Raji (cell line): ENCODE data around the gene PLSCR2.

Source experiments
- POLR2A ChIP-seq: IDR thresholded peaks from 2 replicates; pipeline ENCODE4 v1.6.1; 2011; ENCODE audit warnings: low read depth, low read length, control low read depth; ENCODE audit not compliant: insufficient read depth

PLSCR2 gene

DNA sequence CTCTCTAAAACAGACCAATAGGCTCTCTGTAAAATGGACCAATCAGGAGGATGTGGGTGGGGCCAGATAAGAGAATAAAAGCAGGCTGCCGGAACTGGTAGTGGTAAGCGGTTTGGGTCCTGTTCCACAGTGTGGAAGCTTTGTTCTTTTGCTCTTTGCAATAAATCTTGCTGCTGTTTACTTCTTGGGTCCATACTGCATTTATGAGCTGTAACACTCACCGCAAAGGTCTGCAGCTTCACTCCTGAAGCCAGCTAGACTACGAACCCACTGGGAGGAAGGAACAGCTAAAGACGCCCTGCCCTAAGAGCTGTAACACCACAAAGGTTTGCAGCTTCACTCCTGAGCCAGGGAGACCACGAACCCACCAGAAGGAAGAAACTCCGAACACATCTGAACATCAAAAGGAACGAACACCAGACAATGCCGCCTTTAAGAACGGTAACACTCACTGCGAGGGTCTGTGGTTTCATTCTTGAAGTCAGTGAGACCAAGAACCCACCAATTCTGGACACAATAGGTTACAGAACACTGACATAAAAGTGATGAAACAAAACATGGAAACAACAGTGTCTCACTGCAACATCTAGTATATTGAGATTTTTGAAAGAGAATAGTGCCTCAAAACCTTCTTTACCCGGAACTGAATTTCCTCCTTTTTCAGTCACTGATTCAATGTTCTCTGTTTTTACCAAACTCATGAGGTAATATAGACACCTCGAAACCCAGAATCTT lies 28.8 kb upstream of the PLSCR2 start:
- TF ChIP-seq POLR2A, result no peak

DNA sequence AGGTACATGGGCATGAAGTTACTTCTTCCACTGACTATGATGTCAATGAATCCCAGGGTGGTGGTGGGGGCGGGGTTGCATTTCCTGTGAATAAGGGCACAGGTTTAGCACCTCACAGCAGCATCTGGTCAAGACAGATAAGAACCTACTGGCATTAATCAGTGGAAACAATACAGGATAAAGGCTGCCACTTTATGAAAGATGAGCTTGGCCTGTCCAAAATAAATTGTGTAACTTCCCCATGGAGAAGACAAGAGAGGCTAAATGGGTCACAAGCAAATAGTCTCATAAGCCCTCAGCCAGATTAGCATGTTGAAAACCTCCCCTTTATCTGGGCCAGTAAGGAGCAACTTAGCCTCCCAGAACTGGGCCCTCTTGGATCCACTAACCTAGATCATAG lies 27.4 kb upstream of the PLSCR2 start:
- TF ChIP-seq POLR2A, result no peak

DNA sequence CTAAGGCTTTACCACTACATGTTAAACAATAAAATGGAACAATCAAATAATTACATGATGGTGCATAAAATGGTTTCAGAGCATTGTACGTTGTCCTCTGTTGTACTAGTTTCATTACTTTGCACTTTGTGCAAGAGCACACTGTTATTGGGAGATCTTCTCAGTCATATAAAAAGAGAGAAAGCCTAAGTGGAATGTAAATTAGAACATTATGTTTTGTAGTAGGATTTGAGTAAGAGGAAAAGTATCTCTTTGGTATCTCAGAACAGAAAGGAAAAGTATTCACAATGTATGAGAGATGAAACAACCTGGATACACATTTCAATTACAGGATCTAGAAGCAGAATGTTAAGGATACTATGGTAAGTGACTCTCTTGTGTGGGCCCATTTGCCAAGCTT lies 26.9 kb upstream of the PLSCR2 start:
- TF ChIP-seq POLR2A, result no peak

DNA sequence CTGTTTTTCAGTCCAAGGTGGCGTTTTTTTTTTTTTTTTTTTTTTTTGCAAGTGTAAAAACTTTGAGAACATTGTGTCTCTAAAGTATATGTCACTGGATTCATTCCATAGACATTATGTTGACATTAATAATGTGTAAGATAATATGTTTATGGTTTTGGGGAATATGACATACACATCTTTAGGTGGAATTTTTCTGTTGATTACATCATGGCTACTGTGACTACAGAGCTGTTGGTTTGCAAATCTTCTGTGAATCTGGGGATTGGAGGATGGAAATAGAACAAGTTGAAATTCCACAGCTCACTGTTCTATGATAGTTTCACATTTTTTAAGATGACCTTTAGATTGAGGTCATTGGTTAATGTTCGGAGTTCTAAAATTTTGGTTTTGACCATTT lies 24.4 kb upstream of the PLSCR2 start:
- TF ChIP-seq POLR2A, result no peak

DNA sequence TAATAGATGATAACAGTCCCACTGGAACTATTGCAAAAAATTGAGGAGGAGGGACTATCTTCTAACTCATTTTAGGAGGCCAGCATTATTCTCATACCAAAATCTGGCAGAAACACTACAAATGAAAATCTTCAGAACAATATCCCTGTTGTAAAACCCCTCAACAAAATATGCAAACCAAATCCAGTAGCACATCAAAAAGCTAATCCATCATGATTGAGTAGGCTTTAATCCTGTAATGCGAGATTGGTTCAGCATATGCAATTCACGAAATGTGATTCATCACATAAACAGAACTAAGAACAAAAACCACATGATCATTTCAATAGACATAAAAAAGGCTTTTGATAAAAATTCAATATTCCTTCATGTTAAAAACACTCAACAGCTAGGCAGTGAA lies 23.9 kb upstream of the PLSCR2 start:
- no peak for TF ChIP-seq POLR2A

DNA sequence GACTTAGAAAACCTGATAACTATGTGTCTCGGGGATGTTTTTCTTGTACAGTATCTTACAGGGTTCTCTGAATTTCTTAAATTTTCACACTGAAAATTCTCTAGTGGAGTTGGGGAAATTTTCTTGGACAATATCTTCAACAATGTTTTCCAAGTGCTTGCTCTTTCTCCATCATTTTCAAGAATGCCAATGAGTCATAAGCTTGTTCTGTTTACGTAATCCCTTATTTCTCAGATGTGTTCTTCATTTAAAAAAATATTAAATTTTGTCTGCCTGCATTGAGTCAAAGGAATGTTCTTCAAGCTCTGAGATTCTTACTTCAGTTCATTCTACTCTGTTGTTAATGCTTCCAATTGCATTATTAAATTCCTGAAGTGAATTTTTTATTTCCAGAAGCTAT lies 21.9 kb upstream of the PLSCR2 start:
- TF ChIP-seq POLR2A, result no peak

DNA sequence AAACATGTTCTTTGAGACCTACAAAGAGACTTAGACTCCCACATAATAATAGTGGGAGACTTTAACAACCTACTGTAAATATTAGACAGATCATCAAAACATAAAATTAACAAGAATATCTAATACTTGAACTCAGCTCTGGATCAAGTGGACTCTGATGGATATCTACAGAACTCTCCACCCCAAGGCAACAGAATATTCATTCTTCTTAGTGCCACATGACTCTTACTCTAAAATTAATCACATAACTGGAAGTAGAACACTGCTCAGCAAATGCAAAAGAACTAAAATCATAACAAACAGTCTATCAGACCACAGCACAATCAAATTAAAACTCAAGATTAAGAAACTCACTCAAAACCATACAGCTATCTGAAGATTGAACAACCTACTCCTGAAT lies 15.9 kb upstream of the PLSCR2 start:
- TF ChIP-seq POLR2A, result no peak

DNA sequence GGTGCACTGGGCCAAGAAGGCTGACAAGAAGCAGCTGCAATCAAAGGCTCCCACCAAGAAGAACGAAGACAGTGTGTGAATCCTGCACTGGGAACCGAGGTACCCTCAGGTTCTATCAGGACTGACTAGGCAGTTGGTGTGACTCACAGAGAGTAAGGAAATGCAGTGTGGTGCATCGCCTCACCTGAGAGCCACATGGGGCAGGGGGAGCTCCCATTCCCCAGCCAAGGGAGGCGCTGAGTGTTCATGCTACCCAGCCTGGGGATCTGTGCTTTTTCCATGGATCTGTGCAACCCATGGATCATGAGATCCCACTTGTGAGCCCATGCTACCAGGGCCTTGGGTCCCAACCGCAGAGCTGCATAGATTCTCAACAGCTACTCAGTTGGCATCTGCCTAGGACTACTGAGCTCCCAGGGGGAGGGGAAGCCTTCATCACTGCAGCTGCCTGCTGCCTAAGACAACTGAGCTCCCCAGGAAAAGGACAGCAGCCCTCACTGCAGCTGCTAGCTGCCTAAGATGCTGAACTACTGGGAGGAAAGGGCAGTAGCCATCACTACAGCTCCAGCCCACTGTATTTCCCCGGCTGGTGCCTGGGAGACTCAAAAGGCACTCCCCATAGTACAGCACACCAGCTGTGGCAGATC lies 6.9 kb upstream of the PLSCR2 start:
- no peak for TF ChIP-seq POLR2A

DNA sequence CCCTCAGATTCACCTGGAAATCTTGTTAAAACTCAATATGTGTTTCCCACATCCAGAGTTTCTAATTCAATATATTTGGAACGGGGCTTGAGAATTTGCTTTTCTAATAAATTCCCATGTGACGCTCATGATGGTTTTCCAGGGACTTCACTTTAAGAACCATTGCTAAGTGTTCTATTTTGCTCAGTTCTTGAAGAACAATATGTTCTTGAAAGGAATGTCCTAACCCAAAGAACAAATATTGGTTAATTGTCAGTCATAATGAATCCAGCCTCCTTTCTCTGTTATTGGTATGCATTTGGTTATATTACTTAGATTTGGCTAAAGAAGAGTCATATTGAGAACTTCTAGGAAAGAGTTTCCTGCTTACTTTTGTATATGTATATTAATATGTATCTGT lies 4.4 kb upstream of the PLSCR2 start:
- TF ChIP-seq POLR2A, result no peak

DNA sequence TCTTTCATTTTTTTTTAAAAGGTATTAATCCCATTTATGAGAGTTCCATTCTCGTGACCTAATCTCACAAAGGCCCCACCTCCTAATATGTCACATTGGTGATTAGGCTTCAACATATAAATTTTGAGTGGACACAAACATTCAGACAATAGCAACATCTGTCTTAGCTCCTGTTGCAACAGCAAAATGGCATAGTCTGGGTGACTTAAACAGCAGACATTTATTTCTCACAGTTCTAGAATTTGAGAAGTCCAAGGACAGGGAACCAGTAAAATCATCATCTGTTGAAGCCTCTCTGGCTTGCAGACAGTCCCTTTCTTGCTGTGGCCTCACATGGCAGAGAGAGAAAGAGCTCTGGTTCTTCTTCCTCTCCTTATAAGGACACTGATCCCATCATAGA lies 3.2 kb upstream of the PLSCR2 start:
- no peak for TF ChIP-seq POLR2A

DNA sequence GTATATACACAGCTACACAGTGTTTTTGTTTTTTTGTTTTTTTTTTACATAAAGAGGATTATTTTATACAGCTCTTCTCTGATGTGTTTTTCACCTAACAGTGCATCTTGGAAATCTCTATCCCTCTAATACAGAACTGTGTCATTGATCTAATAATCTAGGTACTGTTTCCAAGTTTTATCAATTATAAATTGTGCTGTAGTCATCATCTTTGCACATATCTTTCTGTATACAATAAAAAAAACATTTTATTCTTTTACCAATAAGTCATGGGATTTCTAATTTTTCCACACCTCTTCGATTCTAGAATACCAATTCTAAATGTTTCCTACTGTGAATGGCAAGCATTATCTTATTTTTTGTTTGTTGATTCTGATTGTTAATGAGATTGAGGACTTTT lies 1.7 kb upstream of the PLSCR2 start:
- TF ChIP-seq POLR2A, result no peak

DNA sequence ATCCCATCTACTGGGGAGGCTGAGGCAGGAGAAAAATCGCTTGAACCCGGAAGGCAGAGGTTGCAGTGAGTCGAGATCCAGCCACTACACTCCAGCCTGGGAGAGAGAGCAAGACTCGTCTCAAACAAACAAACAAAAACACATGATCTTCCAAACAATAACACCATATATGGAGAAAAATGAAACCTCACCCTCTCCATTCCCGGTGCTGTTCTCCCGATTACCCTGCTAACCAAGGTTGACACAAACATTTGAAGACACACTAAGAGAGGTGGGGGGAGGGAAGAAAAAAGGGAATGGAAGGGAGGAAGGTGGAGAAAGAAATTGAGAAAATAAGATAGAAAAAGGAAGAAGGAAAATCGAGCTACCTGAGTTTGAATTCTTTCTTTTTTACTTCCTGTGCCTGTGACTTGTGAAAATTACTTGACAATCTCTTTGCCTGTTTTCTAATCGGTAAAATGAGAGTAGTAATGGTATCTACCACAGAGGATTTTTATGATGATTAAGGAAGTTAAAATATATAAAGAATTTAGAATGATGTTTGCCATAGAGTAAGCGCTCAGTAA lies 1.1 kb upstream of the PLSCR2 start:
- TF ChIP-seq POLR2A, result no peak

DNA sequence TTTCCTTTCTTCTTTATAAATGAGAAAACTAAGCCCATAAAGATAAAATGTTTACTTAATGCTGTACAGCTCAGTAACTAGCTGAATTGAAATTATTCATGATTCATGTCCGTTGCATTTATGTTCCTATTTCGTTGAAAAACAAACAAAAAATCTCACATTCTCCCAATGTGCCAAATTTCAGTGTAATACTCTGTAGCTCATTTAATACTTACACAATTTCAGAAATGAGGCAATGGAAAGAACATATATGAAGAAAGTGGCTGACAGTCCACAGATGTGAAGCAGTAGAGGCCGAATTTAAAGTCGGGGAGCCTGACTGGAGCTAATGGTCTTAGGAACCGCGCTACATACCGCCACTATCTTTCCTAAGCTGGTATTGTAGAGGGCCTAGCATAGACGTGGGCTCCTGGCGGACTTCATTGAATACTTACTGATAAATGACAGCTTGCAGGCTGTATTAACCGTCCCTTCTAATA lies 651 bp downstream of the PLSCR2 start:
- TF ChIP-seq POLR2A, result no peak

DNA sequence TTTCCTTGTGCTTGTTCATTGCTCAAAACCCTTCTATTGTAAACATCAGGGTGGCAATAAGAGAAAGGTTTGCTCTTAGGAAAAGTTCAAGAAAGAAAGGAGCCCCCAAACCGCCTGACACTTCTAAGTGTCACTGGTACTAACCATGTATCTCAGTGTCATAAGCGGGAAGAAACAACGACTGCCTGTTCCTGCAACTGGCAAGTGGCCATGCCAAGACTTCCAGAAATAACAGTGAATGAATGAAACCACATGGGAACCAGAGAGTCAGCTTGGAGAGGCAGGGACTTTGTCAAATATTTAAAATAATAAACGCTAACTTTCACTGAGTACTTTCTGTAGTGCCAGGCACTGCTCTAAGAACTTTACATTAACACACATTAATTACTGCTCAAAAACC lies 1.1 kb downstream of the PLSCR2 start:
- TF ChIP-seq POLR2A, result no peak

DNA sequence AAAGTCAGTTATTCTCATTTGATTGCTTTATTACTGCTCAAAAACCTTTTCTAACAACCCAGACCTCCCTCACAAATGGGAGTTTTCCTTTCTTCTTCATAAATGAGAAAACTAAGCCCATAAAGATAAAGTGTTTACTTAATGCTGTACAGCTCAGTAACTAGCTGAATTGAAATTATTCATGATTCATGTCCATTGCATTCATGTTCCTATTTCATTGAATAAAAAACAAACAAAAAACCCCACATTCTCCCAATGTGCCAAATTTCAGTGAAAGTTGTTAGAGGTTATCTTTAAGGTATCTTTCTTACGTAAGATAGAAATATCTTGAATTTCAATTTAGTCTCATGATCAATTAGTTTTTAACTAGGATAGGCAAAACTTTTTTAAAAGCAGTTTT lies 2.8 kb downstream of the PLSCR2 start:
- TF ChIP-seq POLR2A, result no peak

DNA sequence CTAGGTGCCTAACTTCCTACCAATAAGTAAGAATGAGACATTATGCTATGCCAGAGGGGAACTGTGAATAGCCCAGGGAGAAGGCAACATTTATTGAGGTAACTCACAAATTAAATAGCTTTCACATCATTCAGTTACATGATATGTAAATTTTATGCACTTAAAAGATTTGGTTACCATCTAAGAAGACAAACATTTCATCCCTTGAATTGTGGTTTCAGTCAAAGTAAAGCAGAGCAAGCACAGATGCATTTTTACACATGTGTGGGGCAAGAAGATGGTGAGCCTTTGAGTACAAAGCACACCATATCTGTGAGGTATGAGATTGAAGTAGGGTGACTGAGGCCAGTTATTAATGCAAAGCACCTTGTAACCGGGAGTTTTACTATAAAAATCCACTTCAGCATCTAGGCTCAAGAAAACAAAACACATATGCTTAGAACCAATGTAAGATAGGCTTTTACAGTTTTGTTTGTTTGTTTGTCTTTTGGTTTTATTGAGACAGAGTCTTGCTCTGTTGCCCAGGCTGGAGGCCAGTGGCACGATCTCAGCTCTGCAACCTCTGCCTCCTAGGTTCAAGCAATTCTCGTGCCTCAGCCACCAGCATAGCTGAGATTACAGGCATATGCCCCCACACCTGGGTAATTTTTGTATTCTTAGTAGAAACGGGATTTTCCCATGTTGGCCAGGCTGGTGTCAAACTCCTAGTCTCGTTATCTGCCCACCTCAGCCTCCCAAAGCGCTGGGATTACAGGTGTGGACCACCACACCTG lies 3.5 kb downstream of the PLSCR2 start:
- TF ChIP-seq POLR2A, result no peak

DNA sequence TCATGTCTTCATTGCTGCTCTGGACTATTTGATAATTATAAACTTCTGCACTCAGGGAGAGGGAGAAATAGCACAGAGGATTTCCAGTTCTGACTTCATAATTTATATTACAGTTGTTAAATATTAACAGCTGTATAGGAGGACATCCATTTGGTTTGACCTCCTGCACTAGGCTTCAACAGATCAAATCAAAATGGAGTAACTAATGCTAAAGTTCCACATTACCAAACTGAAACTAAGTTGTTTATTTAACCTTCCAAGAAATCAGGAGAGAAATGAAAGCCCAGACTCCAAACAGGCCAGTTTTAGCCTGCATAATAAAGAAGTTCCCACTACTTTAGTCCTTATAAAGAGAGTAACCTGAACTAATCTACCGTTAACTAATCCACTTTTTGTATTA lies 4.6 kb downstream of the PLSCR2 start:
- TF ChIP-seq POLR2A, result no peak
